MM.1S (cell line): ENCODE data around the gene DAP.

Source experiments
- EZH2 ChIP-seq: fragments of 300-600 bp; sonication (generic); optimal IDR thresholded peaks from 2 replicates; pipeline ENCODE3; 2017; ENCODE audit warnings: low read depth, mild to moderate bottlenecking, antibody characterized with exemption, low read length, mixed read lengths
- EZH2phosphoT487 ChIP-seq: fragments of 300-600 bp; sonication (generic); IDR thresholded peaks from 2 replicates; pipeline ENCODE4 v1.6.1; 2018; ENCODE audit warnings: antibody characterized with exemption, low read length
- TF ChIP-seq, protein P1 (sequence below): fragments of 300-600 bp; sonication (generic); IDR thresholded peaks from 2 replicates; pipeline ENCODE4 v1.5.1; 2016; ENCODE audit warnings: antibody characterized with exemption, low read length, mixed read lengths

DNA sequence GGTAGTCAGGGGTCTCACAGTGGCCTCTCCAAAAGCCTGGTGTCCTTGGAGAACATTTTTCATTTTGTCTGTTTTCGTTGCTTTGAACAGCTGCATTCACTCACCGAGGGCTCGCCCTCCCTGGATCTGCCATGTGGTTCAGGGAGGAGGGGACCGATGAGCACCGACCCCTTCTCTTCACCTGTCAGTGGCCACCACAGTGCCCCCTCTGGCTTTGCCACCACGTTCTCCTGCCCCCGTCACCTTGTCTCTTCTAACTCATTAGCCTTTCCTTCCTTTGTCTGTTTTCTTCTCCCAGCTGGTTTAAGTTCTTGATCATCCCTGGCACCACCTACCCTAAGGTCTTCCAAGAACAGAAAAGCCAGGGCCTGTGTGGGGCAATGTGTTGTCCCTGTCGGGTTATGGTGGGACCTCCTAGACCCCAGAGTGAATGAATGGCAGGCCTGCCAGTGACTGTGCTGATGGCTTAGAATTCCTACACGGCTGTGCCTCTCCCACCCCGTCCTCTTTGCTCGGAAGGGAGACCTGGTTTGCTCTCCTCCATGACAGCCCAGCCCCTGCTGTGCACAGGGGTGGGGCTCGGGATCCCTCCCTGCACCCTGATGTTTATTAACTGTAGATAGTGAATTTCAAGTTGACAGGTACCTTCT lies 107.2 kb downstream of the DAP start:
- TF ChIP-seq, protein P1, sequence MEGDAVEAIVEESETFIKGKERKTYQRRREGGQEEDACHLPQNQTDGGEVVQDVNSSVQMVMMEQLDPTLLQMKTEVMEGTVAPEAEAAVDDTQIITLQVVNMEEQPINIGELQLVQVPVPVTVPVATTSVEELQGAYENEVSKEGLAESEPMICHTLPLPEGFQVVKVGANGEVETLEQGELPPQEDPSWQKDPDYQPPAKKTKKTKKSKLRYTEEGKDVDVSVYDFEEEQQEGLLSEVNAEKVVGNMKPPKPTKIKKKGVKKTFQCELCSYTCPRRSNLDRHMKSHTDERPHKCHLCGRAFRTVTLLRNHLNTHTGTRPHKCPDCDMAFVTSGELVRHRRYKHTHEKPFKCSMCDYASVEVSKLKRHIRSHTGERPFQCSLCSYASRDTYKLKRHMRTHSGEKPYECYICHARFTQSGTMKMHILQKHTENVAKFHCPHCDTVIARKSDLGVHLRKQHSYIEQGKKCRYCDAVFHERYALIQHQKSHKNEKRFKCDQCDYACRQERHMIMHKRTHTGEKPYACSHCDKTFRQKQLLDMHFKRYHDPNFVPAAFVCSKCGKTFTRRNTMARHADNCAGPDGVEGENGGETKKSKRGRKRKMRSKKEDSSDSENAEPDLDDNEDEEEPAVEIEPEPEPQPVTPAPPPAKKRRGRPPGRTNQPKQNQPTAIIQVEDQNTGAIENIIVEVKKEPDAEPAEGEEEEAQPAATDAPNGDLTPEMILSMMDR = no peak
- TF ChIP-seq EZH2phosphoT487 (no peak), EZH2 (no peak)
